Measurements from ENCODE around the gene PLTP. TPM values are rescaled to one million over a fixed set of nuclear protein-coding genes. Genes with fewer than 3 reads are reported as not detected.

PLTP gene
- total and polyA plus RNA-seq, 2 donors (not counting 3 experiments of a cell fraction or from before 2014, with no cell fraction given): 62.1 to 118 TPM

DNA sequence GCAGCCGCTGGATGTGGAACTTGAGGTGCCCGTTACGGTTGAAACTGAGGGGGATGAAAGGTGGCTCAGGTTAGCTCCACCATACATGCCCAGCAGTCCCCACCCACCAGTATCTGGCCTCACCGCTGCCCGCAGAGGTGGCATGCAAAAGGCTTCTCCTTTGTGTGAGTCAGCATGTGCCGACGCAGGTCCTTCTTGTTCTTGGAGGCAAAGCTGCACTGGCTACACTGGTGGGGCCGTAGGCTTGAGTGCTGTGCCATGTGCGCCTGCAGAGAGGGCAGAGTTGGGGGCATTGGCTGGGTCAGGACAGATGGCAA, 38.3 kb upstream of the PLTP start:
- no peaks in the 10 kb centered on the region for H3K27me3 ChIP-seq (ENCODE audit: control insufficient read depth in 2 of 2, insufficient read depth in 2 of 2, low read length in 2 of 2)
- H3K27ac ChIP-seq (ENCODE audit: insufficient read depth, low read depth, low read length): no peak overlapping the region
- FAIRE-seq (no peak), DNase-seq (ENCODE audit: low read depth, low spot score) (no peak)
- peaks cover 4 to 70% of the 10 kb centered on the region in 2 experiments for H3K36me3 ChIP-seq (ENCODE audit: control insufficient read depth in 2 of 2, extremely low read depth in 1 of 2, insufficient read depth in 2 of 2, low read length in 2 of 2)
- no peaks in the 10 kb centered on the region for H3K9me3 ChIP-seq (replicated peaks; ENCODE audit: control insufficient read depth, insufficient read depth, low read length)
- intact Hi-C loops (cut with micrococcal nuclease): no loop called here
- H2AFZ ChIP-seq (ENCODE audit: low read depth, low read length): no peak overlapping the region
- ChIA-PET POLR2A (no interaction called here), CTCF (interaction anchor here (1.2 to 1.9 kb wide), 2 partner anchors 20 to 152 kb away, joined by 4 to 6 read pairs; no protein-coding TSS in a partner anchor)
- TF ChIP-seq, protein P1, sequence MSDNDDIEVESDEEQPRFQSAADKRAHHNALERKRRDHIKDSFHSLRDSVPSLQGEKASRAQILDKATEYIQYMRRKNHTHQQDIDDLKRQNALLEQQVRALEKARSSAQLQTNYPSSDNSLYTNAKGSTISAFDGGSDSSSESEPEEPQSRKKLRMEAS (IDR thresholded peaks at IDR 0.05; ENCODE audit: insufficient read depth, insufficient read length): no peak
- TF ChIP-seq MYC (IDR thresholded peaks at IDR 0.05; ENCODE audit: low read depth, low read length) (no peak), POLR2AphosphoS5 (IDR thresholded peaks at IDR 0.05; ENCODE audit: insufficient read depth, low read depth, low read length) (no peak), FOS (IDR thresholded peaks at IDR 0.05; ENCODE audit: borderline replicate concordance, insufficient read depth, low read length) (no peak), GATA2 (IDR thresholded peaks at IDR 0.05; ENCODE audit: insufficient read depth, insufficient read length, low read depth, low read length) (no peak), JUN (IDR thresholded peaks at IDR 0.05; ENCODE audit: borderline replicate concordance, insufficient read depth, insufficient read length, low read depth) (no peak), EZH2 (IDR thresholded peaks at IDR 0.05; ENCODE audit: borderline replicate concordance, low read depth, low read length, severe bottlenecking) (no peak), POLR2A (IDR thresholded peaks at IDR 0.05; ENCODE audit: low read depth, low read length) (no peak)
- TF ChIP-seq, protein P2, sequence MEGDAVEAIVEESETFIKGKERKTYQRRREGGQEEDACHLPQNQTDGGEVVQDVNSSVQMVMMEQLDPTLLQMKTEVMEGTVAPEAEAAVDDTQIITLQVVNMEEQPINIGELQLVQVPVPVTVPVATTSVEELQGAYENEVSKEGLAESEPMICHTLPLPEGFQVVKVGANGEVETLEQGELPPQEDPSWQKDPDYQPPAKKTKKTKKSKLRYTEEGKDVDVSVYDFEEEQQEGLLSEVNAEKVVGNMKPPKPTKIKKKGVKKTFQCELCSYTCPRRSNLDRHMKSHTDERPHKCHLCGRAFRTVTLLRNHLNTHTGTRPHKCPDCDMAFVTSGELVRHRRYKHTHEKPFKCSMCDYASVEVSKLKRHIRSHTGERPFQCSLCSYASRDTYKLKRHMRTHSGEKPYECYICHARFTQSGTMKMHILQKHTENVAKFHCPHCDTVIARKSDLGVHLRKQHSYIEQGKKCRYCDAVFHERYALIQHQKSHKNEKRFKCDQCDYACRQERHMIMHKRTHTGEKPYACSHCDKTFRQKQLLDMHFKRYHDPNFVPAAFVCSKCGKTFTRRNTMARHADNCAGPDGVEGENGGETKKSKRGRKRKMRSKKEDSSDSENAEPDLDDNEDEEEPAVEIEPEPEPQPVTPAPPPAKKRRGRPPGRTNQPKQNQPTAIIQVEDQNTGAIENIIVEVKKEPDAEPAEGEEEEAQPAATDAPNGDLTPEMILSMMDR (IDR thresholded peaks at IDR 0.05; ENCODE audit: extremely low read depth in 1 of 2, insufficient read depth in 1 of 2, low read depth in 1 of 2, low read length in 2 of 2): no peak
- H3K9me1 ChIP-seq (replicated peaks; ENCODE audit: control insufficient read depth, extremely low read depth, insufficient read depth, low read length): no peaks in the 10 kb centered on the region
- no TSS peak for BruUV-seq (replicated peaks)
- H3K9ac ChIP-seq (replicated peaks; ENCODE audit: extremely low read depth, insufficient read depth, low read length): no peak overlapping the region
- no peaks in the 10 kb centered on the region for H3K79me2 ChIP-seq (ENCODE audit: control insufficient read depth, insufficient read depth, low read length)
- no peak overlapping the region for H3K4me2 ChIP-seq (ENCODE audit: insufficient read depth, low read length)
- dilution Hi-C loops (cut with MboI; ENCODE audit: extremely low pct_ligation_motif_present, low sequenced_read_pairs): no loop called here
- no peak overlapping the region for H3K4me3 ChIP-seq (replicated peaks in 1 of 3; ENCODE audit: insufficient read depth in 1 of 3, low read depth in 1 of 3, low read length in 3 of 3)
- no peaks in the 10 kb centered on the region for H4K20me1 ChIP-seq (replicated peaks; ENCODE audit: control insufficient read depth, extremely low read depth, insufficient read depth, low read length)
- H3K4me1 ChIP-seq (ENCODE audit: control insufficient read depth, extremely low read depth, insufficient read depth, low read length): no peaks in the 10 kb centered on the region
